CD14-positive monocyte (primary cell): ENCODE measurements around the gene DDX31. TPM values are rescaled to one million over a fixed set of nuclear protein-coding genes. Genes with fewer than 3 reads are reported as not detected.
A peak's percentile ranks its signal among the peaks of the same experiment; 100 is the strongest.

Source experiments
- DNase-seq, 3 donors: peaks; one replicate each; pipeline ENCODE4 v3.0.0-alpha.2; 2011 to 2022
- H2AFZ ChIP-seq: 2 replicates; pipeline ENCODE4 v1.6.0; 2012; ENCODE audit warnings: mild to moderate bottlenecking, low read depth, low read length, inconsistent platforms; ENCODE audit not compliant: insufficient read depth, poor library complexity, severe bottlenecking
- H3K27ac ChIP-seq, 2 donors: 1 replicate in 1 of 2; 2 replicates in 1 of 2; pipeline ENCODE4 v1.5.1; 2012 to 2013; ENCODE audit warnings: low read length in 2 of 2, control low read depth in 1 of 2, inconsistent platforms in 1 of 2, low read depth in 1 of 2, mild to moderate bottlenecking in 1 of 2
- H3K27me3 ChIP-seq, 2 donors: one replicate each; pipeline versions ENCODE4 v1.6.0 to v1.6.1; 2011 to 2013; ENCODE audit warnings: low read length in 2 of 2; ENCODE audit not compliant: control insufficient read depth in 2 of 2, insufficient read depth in 2 of 2
- H3K36me3 ChIP-seq, 2 donors: replicated peaks in 1 of 2; 1 replicate in 1 of 2; 2 replicates in 1 of 2; pipeline versions ENCODE4 v1.5.1 to v1.6.1; 2012 to 2013; ENCODE audit warnings: low read length in 2 of 2, control low read depth in 1 of 2, inconsistent platforms in 1 of 2, mild to moderate bottlenecking in 1 of 2; ENCODE audit not compliant: insufficient read depth in 2 of 2, control insufficient read depth in 1 of 2
- H3K4me1 ChIP-seq, 2 donors: 1 replicate in 1 of 2; 2 replicates in 1 of 2; pipeline versions ENCODE4 v1.5.1 to v1.6.1; 2012 to 2013; ENCODE audit warnings: low read length in 2 of 2, control low read depth in 1 of 2, inconsistent platforms in 1 of 2, mild to moderate bottlenecking in 1 of 2, moderate library complexity in 1 of 2; ENCODE audit not compliant: insufficient read depth in 2 of 2, control insufficient read depth in 1 of 2
- H3K4me2 ChIP-seq: replicated peaks from 2 replicates; pipeline ENCODE3; 2012; ENCODE audit warnings: low read length, moderate library complexity, mild to moderate bottlenecking; ENCODE audit not compliant: poor library complexity, severe bottlenecking; ENCODE audit errors: extremely low read depth
- H3K4me3 ChIP-seq, 3 experiments: fragments of 200-600 bp in 1 of 3; sonication (generic) in 1 of 3; replicated peaks in 1 of 3; 1 replicate in 2 of 3; 2 replicates in 1 of 3; pipeline ENCODE4 v1.5.1; 2011 to 2013; ENCODE audit warnings: low read length in 3 of 3, mild to moderate bottlenecking in 3 of 3, control low read depth in 2 of 3, low read depth in 2 of 3, inconsistent platforms in 1 of 3, moderate library complexity in 1 of 3
- H3K79me2 ChIP-seq: 2 replicates; pipeline ENCODE4 v1.6.0; 2012; ENCODE audit warnings: mild to moderate bottlenecking, control low read depth, inconsistent platforms, low read length, moderate library complexity; ENCODE audit not compliant: insufficient read depth
- H3K9ac ChIP-seq: 2 replicates; pipeline ENCODE4 v1.6.0; 2017; ENCODE audit warnings: low read length, mild to moderate bottlenecking; ENCODE audit not compliant: insufficient read depth, poor library complexity, severe bottlenecking
- H3K9me3 ChIP-seq, 2 donors: replicated peaks in 1 of 2; 1 replicate in 1 of 2; 2 replicates in 1 of 2; pipeline versions ENCODE4 v1.5.1 to v1.6.1; 2012 to 2013; ENCODE audit warnings: low read length in 2 of 2, control low read depth in 1 of 2; ENCODE audit not compliant: control insufficient read depth in 1 of 2, insufficient read depth in 1 of 2
- H4K20me1 ChIP-seq: 2 replicates; pipeline ENCODE4 v1.6.0; 2012; ENCODE audit warnings: mild to moderate bottlenecking, low read length, control low read depth, moderate library complexity; ENCODE audit not compliant: insufficient read depth
- H3K27ac Mint-ChIP-seq, 7 donors: one replicate each; pipeline ENCODE4 v1.8.0; 2020; ENCODE audit warnings: mild to moderate bottlenecking in 7 of 7, mixed read lengths in 7 of 7, moderate library complexity in 6 of 7, inconsistent platforms in 2 of 7
- H3K27me3 Mint-ChIP-seq, 3 donors: one replicate each; pipeline ENCODE4 v1.8.0; 2021 to 2022; ENCODE audit warnings: low read depth in 3 of 3, mild to moderate bottlenecking in 3 of 3, mixed read lengths in 3 of 3, moderate library complexity in 3 of 3, inconsistent platforms in 1 of 3
- H3K36me3 Mint-ChIP-seq, 2 donors: one replicate each; pipeline ENCODE4 v1.8.0; 2020; ENCODE audit warnings: mixed read lengths in 2 of 2, inconsistent platforms in 1 of 2, mild to moderate bottlenecking in 1 of 2
- H3K4me1 Mint-ChIP-seq: one replicate; pipeline ENCODE4 v1.8.0; 2020; ENCODE audit warnings: mild to moderate bottlenecking, mixed read lengths
- H3K4me3 Mint-ChIP-seq, 2 donors: one replicate each; pipeline ENCODE4 v1.8.0; 2020; ENCODE audit warnings: mild to moderate bottlenecking in 2 of 2, mixed read lengths in 2 of 2, moderate library complexity in 1 of 2
- H3K9me3 Mint-ChIP-seq, 7 donors: one replicate each; pipeline ENCODE4 v1.8.0; 2020 to 2022; ENCODE audit warnings: mixed read lengths in 7 of 7, mild to moderate bottlenecking in 6 of 7, moderate library complexity in 6 of 7, inconsistent platforms in 2 of 7
- CTCF ChIP-seq: fragments of 200-600 bp; IDR thresholded peaks from one replicate; pipeline ENCODE4 v1.8.0; 2022; ENCODE audit warnings: antibody characterized with exemption, mild to moderate bottlenecking
- WGBS: methylation state at CpG from one replicate; pipeline ENCODE4 v1.1.5; 2013; ENCODE audit warnings: missing lambda C conversion rate; ENCODE audit not compliant: insufficient coverage; 5-methylcytosine and 5-hydroxymethylcytosine counted together
- intact Hi-C, 2 donors: fragments of 100-400 bp; cut with micrococcal nuclease; formaldehyde crosslinking; loops; one replicate each; pipeline versions ENCODE4 v1.15.0 to v1.15.1; 2023
- polyA plus RNA-seq, 3 donors: library from polyadenylated mRNA; depleted of rRNA in 1 of 3; unstranded in 2 of 3; stranded (reverse) in 1 of 3; fragments of 300-500 nt in 2 of 3; fragments of >200 nt in 1 of 3; fragmentation: Illumina TruSeq in 2 of 3; gene quantifications; 1 replicate in 2 of 3; 2 replicates in 1 of 3; pipeline ENCODE4 v1.2.3, GENCODE V29; 2012 to 2021

DDX31 gene
- polyA plus RNA-seq, 3 donors, result 1.1 to 4.2 (median 1.5) TPM

- Mint-ChIP-seq H3K9me3 (no peaks in the 10 kb centered on the region), H3K36me3 (peaks cover 43 to 51% of the 10 kb centered on the region in 2 donors), H3K27me3 (no peaks in the 10 kb centered on the region), H3K27ac (no peak overlapping the region), H3K4me3 (no peak overlapping the region), H3K4me1 (peaks cover 5% of the 10 kb centered on the region)
- intact Hi-C loops, result no loop called here
- peak; percentile 29 for TF ChIP-seq CTCF
- H4K20me1 ChIP-seq, result no peaks in the 10 kb centered on the region
- DNase-seq, result no peak
- no peak overlapping the region for H2AFZ ChIP-seq
- H3K27me3 ChIP-seq, result no peaks in the 10 kb centered on the region
- H3K79me2 ChIP-seq, result no peaks in the 10 kb centered on the region
- no peaks in the 10 kb centered on the region for H3K9me3 ChIP-seq
- H3K36me3 ChIP-seq, result peaks cover 39 to 55% of the 10 kb centered on the region in 2 donors
- no peak overlapping the region for H3K27ac ChIP-seq
- no peak overlapping the region for H3K4me2 ChIP-seq
- no CpG with 5 or more reads among the region's 6 CpGs for WGBS
- no peaks in the 10 kb centered on the region for H3K4me1 ChIP-seq
- H3K9ac ChIP-seq, result no peak overlapping the region
- no peak overlapping the region for H3K4me3 ChIP-seq
These were observed 18.5 kb downstream of the DDX31 start for GRCh38 chr9:132651259-132651658.

- Histone ChIP-seq H3K27ac (no peak overlapping the region), H4K20me1 (no peaks in the 10 kb centered on the region), H3K27me3 (no peaks in the 10 kb centered on the region), H3K9ac (no peak overlapping the region), H3K36me3 (peaks cover 56 to 78% of the 10 kb centered on the region in 2 donors), H3K4me2 (no peak overlapping the region), H3K4me3 (no peak overlapping the region), H2AFZ (no peak overlapping the region), H3K9me3 (no peaks in the 10 kb centered on the region), H3K4me1 (no peaks in the 10 kb centered on the region), H3K79me2 (no peaks in the 10 kb centered on the region)
- Mint-ChIP-seq H3K27ac (no peak overlapping the region), H3K27me3 (no peaks in the 10 kb centered on the region), H3K9me3 (no peaks in the 10 kb centered on the region), H3K36me3 (peaks cover 56 to 59% of the 10 kb centered on the region in 2 donors), H3K4me1 (peaks cover 5% of the 10 kb centered on the region), H3K4me3 (no peak overlapping the region)
- intact Hi-C loops, result no loop called here
- no peak for TF ChIP-seq CTCF
- WGBS, result 95% methylated on average over 3 of the region's 3 CpGs
- no peak for DNase-seq
These were observed 21.1 kb downstream of the DDX31 start for GRCh38 chr9:132648685-132649084.
